ENCODE measurements around the gene AQR.

Gene AQR

DNA sequence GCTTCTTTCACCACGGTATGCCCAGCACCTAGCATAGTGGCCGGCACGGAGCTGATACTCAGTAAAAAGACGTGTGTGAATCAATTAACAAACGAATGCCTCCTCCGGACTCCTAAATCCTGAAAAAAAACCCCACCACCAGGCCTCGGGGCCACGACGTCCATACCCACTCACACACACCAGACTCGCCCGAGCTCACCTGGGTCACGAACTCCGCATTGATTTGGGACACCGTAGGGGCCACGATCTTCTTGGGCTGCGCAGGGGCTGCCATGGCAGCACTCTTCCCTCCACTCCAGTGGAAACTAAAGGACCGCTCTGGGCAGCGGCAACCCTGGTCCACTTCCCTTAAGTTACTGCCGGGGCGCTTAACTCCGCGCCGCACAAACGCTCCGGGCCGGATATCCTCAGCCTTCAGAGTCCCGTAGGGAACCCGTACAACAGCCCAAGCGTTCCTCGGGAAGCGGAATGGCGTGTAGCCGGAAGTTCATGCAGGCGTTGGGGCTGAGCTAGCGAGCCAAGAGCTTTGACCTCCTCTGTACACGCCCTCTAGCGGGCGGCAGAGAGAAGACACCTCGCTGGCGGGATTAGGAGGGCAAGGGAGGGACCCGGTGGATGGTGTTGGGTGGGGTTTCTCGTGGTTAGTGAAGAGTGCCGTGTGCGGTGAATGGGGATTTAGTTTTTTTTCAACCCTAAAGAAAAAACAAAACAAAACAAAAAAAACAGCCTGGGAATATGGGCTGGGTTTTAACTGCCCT lies at the start of gene AQR:
TSS of gene AQR (minus strand) at position 403 of the 758 bp plus-strand sequence. CDS start at position 274, 129 bp downstream.
- DNase-seq (ENCODE audit: low spot score in 2 of 2) = peak; percentile 96
- H3K36me3 ChIP-seq (replicated peaks) = peaks cover 11% of the 10 kb centered on the region; the same call in 1 of the 2 replicates
- in situ Hi-C loops (cut with MboI; ENCODE audit: low sequenced_read_pairs) = no loop called here

DNA sequence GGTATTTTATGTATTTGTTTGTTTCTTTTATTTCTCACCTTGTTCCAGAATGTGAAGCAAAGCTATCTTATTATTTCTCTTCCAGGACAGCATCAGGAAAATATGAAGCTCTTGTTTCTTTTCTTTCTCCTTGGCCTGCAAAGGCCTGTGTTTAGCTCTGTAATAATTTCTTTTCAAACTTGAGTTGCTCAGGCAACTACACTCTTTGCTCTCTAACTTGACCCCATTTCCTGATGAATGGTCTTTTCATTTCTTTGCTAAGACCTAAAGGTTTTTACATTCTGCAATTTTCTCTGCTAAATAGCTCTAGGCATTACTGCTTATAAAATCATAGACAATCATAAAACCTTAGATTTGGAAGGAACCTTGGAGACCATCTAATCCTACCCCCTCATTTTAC lies 44.7 kb upstream of the AQR start:
- Histone ChIP-seq H3K27me3 (ENCODE audit: low read depth) (no peaks in the 10 kb centered on the region), H3K4me1 (no peaks in the 10 kb centered on the region), H3K4me3 (no peak overlapping the region), H3K9me3 (no peaks in the 10 kb centered on the region), H3K36me3 (replicated peaks) (no peaks in the 10 kb centered on the region)
- in situ Hi-C loops (cut with MboI; ENCODE audit: low sequenced_read_pairs) = no loop called here
- peak in 1 of 2 experiments; percentile 9 for DNase-seq (ENCODE audit: low spot score in 2 of 2)

More for the DNA sequence above, at the start of gene AQR:
- Histone ChIP-seq H3K27me3 (ENCODE audit: low read depth) (no peaks in the 10 kb centered on the region), H3K4me1 (peaks cover 13% of the 10 kb centered on the region), H3K9me3 (no peaks in the 10 kb centered on the region), H3K4me3 (peak within 1 kb of the TSS; percentile 98)

DNA sequence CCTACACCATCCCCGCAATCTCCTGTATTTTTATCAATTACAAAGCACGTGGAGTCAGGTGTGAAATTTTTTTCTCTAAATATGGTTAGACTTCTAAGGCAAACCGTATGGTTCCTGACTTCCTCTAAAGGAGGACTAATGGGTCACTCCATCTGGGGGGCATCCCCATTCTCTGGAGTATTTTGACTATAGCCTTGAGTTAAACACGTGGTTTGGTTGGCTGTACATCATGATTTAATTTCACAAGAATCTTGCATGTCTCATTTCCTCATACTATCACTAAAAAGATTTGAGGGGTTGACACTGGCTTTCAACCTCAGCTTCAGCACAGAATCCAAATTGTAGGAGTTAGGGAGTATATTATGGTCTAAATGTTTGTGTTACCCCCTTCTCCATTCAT lies 43.8 kb upstream of the AQR start:
- no peak for DNase-seq (ENCODE audit: low spot score in 2 of 2)
- H3K9me3 ChIP-seq = no peaks in the 10 kb centered on the region
- H3K36me3 ChIP-seq (replicated peaks) = no peaks in the 10 kb centered on the region
- in situ Hi-C loops (cut with MboI; ENCODE audit: low sequenced_read_pairs) = no loop called here
- no peaks in the 10 kb centered on the region for H3K4me1 ChIP-seq
- no peaks in the 10 kb centered on the region for H3K27me3 ChIP-seq (ENCODE audit: low read depth)
- no peak overlapping the region for H3K4me3 ChIP-seq

DNA sequence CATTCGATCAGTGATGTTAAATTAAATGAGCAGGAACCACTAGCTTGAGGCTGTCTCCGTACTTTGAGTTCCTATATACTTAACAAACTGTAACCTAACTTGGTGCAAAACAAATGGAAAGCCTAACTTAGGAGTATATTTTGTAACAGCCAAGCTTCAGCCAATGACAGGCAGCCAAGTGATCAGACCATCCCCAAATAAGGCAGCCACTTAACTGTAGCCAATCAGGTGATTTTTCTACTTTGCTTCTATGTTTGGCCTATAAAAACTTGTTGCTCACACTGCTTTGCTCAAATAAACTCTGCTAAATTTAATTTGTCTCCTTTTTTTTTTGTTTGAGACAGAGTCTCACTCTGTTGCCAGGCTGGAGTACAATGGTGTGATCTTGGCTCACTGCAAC lies 37.9 kb upstream of the AQR start:
- Histone ChIP-seq H3K9me3 (no peaks in the 10 kb centered on the region), H3K4me3 (no peak overlapping the region), H3K4me1 (no peaks in the 10 kb centered on the region), H3K36me3 (replicated peaks) (no peaks in the 10 kb centered on the region), H3K27me3 (ENCODE audit: low read depth) (no peaks in the 10 kb centered on the region)
- in situ Hi-C loops (cut with MboI; ENCODE audit: low sequenced_read_pairs) = no loop called here
- no peak for DNase-seq (ENCODE audit: low spot score in 2 of 2)

DNA sequence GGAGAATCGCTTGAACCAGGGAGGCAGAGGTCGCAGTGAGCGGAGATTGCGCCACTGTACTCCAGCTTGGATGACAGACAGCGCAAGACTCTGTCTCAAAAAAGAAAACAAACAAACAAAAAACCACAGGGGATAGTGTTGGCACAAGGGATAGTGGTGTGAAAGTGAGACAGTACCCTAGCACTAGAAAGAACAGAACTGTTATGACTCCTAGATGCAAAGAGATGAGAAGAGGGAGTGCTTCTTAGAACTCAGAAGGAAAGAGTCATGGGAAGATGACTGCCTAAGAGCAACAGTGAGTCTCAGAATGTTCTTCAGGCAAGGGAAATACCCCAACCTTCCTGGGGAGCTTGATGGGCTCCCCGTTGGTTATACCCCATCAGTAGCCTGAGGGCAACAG lies 36.4 kb upstream of the AQR start:
- DNase-seq (ENCODE audit: low spot score in 2 of 2) = no peak
- no peaks in the 10 kb centered on the region for H3K27me3 ChIP-seq (ENCODE audit: low read depth)
- H3K9me3 ChIP-seq = no peaks in the 10 kb centered on the region
- H3K36me3 ChIP-seq (replicated peaks) = no peaks in the 10 kb centered on the region
- no peaks in the 10 kb centered on the region for H3K4me1 ChIP-seq
- no peak overlapping the region for H3K4me3 ChIP-seq
- in situ Hi-C loops (cut with MboI; ENCODE audit: low sequenced_read_pairs) = no loop called here

DNA sequence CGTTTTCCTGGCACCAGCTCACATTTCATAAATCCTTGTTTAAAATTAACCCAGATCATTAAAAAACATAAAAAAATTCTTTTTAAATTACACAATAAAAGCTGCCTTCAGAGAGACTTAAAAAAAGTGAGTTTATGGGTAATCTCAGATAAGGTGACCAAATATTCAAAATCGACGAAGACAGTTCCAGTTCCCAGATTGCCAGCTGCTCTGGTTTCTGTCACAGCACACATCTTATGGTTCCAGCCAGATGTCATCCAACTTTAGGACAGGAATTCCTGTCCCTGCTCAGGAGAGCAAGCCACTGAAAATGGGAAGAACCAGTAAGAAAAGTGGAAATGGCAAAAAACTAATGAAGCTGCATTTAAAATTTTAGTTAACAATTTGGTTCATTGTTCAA lies 34.4 kb upstream of the AQR start:
- DNase-seq (ENCODE audit: low spot score in 2 of 2) = no peak
- in situ Hi-C loops (cut with MboI; ENCODE audit: low sequenced_read_pairs) = no loop called here
- Histone ChIP-seq H3K4me3 (no peak overlapping the region), H3K27me3 (ENCODE audit: low read depth) (no peaks in the 10 kb centered on the region), H3K4me1 (no peaks in the 10 kb centered on the region), H3K9me3 (no peaks in the 10 kb centered on the region), H3K36me3 (replicated peaks) (no peaks in the 10 kb centered on the region)

DNA sequence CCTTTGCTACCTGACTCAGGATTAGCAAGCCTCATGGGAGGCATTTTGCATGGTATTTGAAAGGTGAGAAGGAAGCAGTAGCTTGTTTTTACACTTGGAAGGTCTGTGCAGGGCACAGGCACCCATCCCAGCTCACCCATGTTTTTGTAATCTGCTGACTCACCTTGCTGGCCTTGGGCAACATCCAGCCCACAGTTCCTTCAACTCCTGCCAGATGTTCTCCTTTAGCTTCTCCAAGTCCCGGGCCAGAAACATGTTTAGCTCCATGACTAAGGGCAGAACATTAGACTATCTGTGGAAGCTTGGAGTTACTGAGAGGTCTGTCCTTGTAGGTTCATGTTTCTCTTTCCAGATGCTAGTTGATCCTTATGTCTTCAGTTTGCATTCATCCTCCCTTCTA lies 31.0 kb upstream of the AQR start:
- in situ Hi-C loops (cut with MboI; ENCODE audit: low sequenced_read_pairs) = no loop called here
- no peaks in the 10 kb centered on the region for H3K9me3 ChIP-seq
- no peaks in the 10 kb centered on the region for H3K36me3 ChIP-seq (replicated peaks)
- no peak overlapping the region for H3K4me3 ChIP-seq
- H3K4me1 ChIP-seq = no peaks in the 10 kb centered on the region
- no peaks in the 10 kb centered on the region for H3K27me3 ChIP-seq (ENCODE audit: low read depth)
- no peak for DNase-seq (ENCODE audit: low spot score in 2 of 2)

DNA sequence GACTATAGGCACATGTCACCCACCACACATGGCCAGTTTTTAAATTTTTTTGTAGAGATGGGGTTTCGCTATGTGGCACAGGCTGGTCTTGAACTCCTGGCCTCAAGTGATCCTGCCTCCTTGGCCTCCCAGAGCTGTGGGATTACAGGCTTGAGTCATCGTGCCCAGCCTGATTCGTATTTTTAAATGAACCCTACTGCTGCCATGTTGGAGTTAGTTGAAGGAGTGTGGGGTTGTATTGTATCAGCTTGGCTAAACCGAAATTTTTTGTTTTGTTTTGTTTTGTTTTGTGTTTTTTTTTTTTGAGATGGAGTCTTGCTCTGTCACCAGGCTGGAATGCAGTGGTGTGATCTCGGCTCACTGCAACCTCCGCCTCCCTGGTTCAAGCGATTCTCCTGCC lies 30.4 kb upstream of the AQR start:
- Histone ChIP-seq H3K9me3 (no peaks in the 10 kb centered on the region), H3K27me3 (ENCODE audit: low read depth) (no peaks in the 10 kb centered on the region), H3K4me3 (no peak overlapping the region), H3K36me3 (replicated peaks) (no peaks in the 10 kb centered on the region), H3K4me1 (no peaks in the 10 kb centered on the region)
- no peak for DNase-seq (ENCODE audit: low spot score in 2 of 2)
- in situ Hi-C loops (cut with MboI; ENCODE audit: low sequenced_read_pairs) = no loop called here

DNA sequence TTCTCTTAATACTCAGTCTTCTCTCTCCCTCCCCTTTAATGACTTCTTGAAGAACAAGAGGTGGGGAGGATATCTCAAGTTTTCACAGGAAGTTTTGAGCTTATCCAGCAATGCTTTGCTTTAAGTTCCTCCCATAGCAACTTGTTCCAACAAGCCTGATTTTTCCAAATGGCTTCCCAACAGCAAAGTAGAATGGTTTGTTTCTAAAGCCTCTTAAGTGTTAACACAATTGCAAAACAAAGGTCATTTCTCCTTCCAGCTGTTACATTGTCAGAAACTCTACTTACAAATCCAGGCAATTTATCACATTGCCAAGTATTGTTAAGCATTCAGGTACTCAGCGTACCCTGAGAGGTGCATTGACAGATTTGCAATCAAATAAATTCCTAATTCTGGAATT lies 25.4 kb upstream of the AQR start:
- no peak overlapping the region for H3K4me3 ChIP-seq
- H3K27me3 ChIP-seq (ENCODE audit: low read depth) = no peaks in the 10 kb centered on the region
- H3K36me3 ChIP-seq (replicated peaks) = no peaks in the 10 kb centered on the region
- H3K9me3 ChIP-seq = no peaks in the 10 kb centered on the region
- no peak for DNase-seq (ENCODE audit: low spot score in 2 of 2)
- in situ Hi-C loops (cut with MboI; ENCODE audit: low sequenced_read_pairs) = no loop called here
- H3K4me1 ChIP-seq = no peaks in the 10 kb centered on the region

DNA sequence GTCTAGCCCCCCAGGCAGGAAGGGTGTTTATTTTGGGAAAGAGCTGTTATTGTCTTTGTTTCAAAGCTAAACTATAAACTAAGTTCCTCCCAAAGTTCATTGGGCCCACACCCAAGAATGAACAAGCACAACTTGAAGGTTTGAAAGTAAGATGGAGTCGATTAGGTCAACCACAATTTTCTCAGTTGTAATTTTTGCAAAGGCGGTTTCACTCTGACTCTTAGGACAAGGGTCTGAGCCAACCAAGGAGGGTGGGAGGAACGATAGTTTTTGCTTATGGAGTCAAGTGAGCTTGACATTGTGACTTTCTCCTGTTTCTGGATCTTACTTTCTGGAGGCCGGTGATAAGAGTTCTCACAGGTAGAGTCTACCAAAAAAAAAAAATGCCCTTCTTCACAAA lies 24.3 kb upstream of the AQR start:
- Histone ChIP-seq H3K4me3 (no peak overlapping the region), H3K9me3 (no peaks in the 10 kb centered on the region), H3K36me3 (replicated peaks) (no peaks in the 10 kb centered on the region), H3K27me3 (ENCODE audit: low read depth) (no peaks in the 10 kb centered on the region), H3K4me1 (no peaks in the 10 kb centered on the region)
- in situ Hi-C loops (cut with MboI; ENCODE audit: low sequenced_read_pairs) = no loop called here
- no peak for DNase-seq (ENCODE audit: low spot score in 2 of 2)

DNA sequence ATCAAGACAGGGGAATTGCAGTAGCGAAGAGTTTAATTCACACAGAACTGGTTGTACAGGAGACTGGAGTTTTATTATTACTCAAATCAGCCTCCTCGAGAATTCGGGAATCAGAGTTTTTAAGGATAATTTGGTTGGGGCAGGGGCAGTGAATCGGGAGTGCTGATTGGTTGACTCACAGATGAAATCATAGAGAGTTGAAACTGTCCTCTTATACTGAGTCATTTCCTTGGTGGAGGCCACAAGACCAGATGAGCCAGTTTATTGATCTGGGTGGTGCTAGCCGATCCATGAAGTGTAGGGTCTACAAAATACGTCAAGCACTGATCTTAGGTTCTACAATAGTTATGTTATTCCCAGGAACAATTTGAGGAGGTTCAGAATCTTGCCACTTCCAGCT lies 23.9 kb upstream of the AQR start:
- DNase-seq (ENCODE audit: low spot score in 2 of 2) = no peak

DNA sequence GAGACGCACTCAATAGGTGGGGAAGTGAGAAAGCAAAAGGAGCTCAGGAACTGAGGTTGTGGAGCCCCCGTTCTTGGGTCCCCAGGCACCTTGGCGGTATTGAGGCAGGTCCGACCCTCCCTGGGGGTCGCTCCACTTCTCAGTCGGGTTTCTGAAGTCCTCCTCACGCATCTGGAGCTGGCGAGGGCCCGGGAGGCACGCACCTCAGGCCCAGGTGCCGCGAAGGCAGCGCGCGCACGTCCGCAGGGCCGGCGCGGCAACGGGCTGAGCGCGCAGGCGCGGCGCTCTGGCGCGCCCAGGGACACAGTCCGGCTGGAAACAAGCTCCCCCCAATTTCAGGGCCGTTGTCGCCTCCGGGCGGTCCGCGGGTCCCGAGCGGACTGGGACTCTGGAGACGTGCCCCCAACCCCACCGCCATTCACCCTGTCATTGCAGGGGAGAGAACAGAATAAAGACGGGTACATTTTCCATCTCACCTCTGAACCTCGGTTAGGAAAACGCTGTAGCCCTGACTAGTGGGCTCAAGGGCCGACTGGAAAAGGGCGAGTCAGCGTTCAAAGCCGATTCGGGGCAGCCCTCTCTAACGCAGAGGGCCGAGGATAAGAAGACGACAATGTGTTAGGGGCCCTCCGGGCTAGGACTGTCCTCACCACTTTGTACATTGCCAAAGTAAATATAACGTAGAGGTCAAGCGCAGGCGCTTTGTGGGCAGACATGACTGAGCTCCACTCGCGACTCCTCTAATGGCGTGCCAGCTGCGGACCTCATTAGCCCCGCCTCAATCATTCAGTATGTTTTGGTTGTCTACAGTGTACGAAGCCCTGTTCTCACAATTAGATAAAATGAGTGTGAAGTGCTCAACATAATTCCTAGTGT lies 18.7 kb upstream of the AQR start, which contains the start of gene ZNF770:
TSS of gene ZNF770 (minus strand) at position 261 of the 876 bp plus-strand sequence. CDS start 4,853 bp downstream, outside the sequence.
- H3K4me1 ChIP-seq = peaks cover 17% of the 10 kb centered on the region
- DNase-seq (ENCODE audit: low spot score in 2 of 2) = peak; percentile 58 to 85
- peaks cover 15% of the 10 kb centered on the region for H3K36me3 ChIP-seq (replicated peaks)
- peak within 1 kb of the TSS; percentile 92 for H3K4me3 ChIP-seq
- H3K27me3 ChIP-seq (ENCODE audit: low read depth) = no peaks in the 10 kb centered on the region
- in situ Hi-C loops (cut with MboI; ENCODE audit: low sequenced_read_pairs) = no loop called here
- no peaks in the 10 kb centered on the region for H3K9me3 ChIP-seq

More for the DNA sequence above, 23.9 kb upstream of the AQR start:
- no peaks in the 10 kb centered on the region for H3K4me1 ChIP-seq
- no peaks in the 10 kb centered on the region for H3K27me3 ChIP-seq (ENCODE audit: low read depth)
- no peak overlapping the region for H3K4me3 ChIP-seq
- H3K36me3 ChIP-seq (replicated peaks) = no peaks in the 10 kb centered on the region
- no peaks in the 10 kb centered on the region for H3K9me3 ChIP-seq
- in situ Hi-C loops (cut with MboI; ENCODE audit: low sequenced_read_pairs) = no loop called here

DNA sequence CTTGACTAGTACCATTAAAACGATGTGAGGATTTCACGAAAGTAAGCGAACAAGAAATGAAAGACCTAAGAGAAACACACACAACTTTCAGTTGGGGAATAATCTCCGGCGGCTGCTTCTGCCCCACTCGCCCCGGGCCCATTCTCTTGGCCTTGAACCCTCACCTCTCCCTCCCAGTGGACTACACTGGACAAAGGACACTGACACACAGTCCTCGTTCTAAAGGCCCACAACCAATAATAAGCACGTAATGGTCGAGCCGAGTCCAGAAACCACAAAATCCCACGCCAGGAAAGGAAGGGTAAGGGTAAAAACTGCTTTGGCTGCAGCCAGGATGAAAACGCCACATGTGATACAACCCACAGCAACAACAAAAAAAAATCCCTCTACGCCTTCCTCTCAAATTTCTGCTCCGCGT lies 18.1 kb upstream of the AQR start:
- Histone ChIP-seq H3K4me3 (peak overlapping the region; percentile 92), H3K4me1 (peaks cover 22% of the 10 kb centered on the region), H3K9me3 (no peaks in the 10 kb centered on the region), H3K27me3 (ENCODE audit: low read depth) (no peaks in the 10 kb centered on the region), H3K36me3 (replicated peaks) (peaks cover 22% of the 10 kb centered on the region)
- in situ Hi-C loops (cut with MboI; ENCODE audit: low sequenced_read_pairs) = no loop called here
- DNase-seq (ENCODE audit: low spot score in 2 of 2) = no peak
